Erythroblast (primary cell): ENCODE results near the gene RIPOR2.

ENCODE experiments used
- GATA1 ChIP-seq: IDR thresholded peaks from 2 replicates; pipeline ENCODE4 v1.6.1; 2011; ENCODE audit warnings: low read depth, mild to moderate bottlenecking, control low read depth, low read length, moderate library complexity
- POLR2A ChIP-seq: IDR thresholded peaks from 2 replicates; pipeline ENCODE4 v1.6.1; 2011; ENCODE audit warnings: mild to moderate bottlenecking, low read length

GRCh38 chr6:24760210-24760609 is 175.6 kb downstream of the RIPOR2 start:
- TF ChIP-seq POLR2A (no peak), GATA1 (no peak)
